ENCODE results near the gene ALDH3A1.

DNA sequence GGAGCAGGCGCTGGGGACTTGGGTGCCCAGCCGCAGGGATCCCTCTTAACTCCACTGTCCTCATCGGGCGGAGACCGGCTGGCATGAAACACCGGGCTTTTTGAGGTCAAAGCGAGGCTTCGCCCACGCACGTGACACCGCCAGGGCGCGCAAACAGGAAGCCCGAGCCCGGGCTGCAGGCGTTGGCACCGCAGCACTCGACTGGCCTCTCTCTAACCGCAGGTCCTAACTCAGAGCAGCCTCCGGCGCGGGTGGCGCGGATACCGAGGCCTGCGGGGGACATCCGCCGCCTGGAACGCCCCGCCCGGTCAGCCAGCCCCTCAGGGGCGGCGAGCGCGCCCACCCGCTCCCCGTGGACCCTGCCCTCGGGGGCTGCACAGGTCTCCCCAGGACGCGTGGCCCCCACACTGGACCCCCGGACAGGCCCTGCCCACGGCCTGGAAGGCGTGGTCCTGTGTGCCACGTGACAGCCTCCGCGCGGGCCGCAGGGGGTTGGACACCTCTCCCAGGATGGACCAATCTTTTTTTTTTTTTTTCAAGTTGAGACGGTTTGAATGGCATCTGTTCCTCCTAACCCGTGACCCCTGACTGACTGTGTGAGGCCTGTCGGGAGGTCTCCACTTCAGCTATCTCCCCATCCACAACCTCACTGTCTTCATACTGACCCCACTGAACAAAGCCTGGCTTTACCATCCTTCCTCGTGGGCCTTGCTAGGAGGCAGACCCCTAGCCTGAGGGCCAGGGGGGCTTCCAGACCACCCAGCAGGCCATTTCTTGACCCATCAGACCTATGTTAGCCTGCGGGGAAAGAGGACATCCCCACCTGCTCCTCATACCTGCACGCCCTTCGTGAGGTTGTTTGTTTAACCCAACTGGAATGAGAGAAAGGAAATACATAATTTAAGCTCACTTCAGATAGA lies 23.3 kb downstream of the ALDH3A1 start:
- TF ChIP-seq, protein P1, sequence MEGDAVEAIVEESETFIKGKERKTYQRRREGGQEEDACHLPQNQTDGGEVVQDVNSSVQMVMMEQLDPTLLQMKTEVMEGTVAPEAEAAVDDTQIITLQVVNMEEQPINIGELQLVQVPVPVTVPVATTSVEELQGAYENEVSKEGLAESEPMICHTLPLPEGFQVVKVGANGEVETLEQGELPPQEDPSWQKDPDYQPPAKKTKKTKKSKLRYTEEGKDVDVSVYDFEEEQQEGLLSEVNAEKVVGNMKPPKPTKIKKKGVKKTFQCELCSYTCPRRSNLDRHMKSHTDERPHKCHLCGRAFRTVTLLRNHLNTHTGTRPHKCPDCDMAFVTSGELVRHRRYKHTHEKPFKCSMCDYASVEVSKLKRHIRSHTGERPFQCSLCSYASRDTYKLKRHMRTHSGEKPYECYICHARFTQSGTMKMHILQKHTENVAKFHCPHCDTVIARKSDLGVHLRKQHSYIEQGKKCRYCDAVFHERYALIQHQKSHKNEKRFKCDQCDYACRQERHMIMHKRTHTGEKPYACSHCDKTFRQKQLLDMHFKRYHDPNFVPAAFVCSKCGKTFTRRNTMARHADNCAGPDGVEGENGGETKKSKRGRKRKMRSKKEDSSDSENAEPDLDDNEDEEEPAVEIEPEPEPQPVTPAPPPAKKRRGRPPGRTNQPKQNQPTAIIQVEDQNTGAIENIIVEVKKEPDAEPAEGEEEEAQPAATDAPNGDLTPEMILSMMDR (IDR thresholded peaks at IDR 0.05), result no peak
- TF ChIP-seq EP300 (IDR thresholded peaks at IDR 0.05) (no peak), POLR2A (IDR thresholded peaks at IDR 0.05; ENCODE audit: low read depth) (no peak)

Measured in esophagus muscularis mucosa (tissue), 4 donors.